PFSK-1 (cell line): ENCODE results near the gene AFDN.

Experiments
- FOXP2 ChIP-seq: optimal IDR thresholded peaks from 2 replicates; pipeline ENCODE3; 2011; ENCODE audit warnings: borderline replicate concordance, control low read depth, inconsistent platforms; ENCODE audit not compliant: insufficient read depth; ENCODE audit errors: extremely low read length, extremely low read depth
- POLR2AphosphoS5 ChIP-seq: IDR thresholded peaks from 2 replicates; pipeline ENCODE4 v1.6.1; 2012; ENCODE audit warnings: low read depth, mild to moderate bottlenecking, control low read depth, low read length, moderate library complexity
- REST ChIP-seq, 2 experiments: IDR thresholded peaks; 2 replicates each; pipeline versions ENCODE4 v1.6.1 to v1.8.0; 2011 to 2012; ENCODE audit warnings: low read depth in 2 of 2, low read length in 2 of 2, control low read depth in 1 of 2, inconsistent platforms in 1 of 2, mild to moderate bottlenecking in 1 of 2, moderate library complexity in 1 of 2; ENCODE audit not compliant: insufficient read depth in 1 of 2
- SIN3A ChIP-seq: IDR thresholded peaks from 2 replicates; pipeline ENCODE4 v1.6.1; 2012; ENCODE audit warnings: mild to moderate bottlenecking, low read length, moderate library complexity, borderline replicate concordance; ENCODE audit not compliant: insufficient read depth
- TAF1 ChIP-seq: IDR thresholded peaks from 2 replicates; pipeline ENCODE4 v1.6.1; 2012; ENCODE audit warnings: low read length, control low read depth, borderline replicate concordance; ENCODE audit not compliant: insufficient read depth

The AFDN gene

GRCh38 chr6:167811040-167811439, 15.7 kb upstream of the AFDN start:
- TF ChIP-seq REST (IDR thresholded peaks at IDR 0.05; ENCODE audit: insufficient read depth in 1 of 2, low read depth in 2 of 2, low read length in 2 of 2) (no peak), FOXP2 (no peak), TAF1 (no peak)

- TF ChIP-seq TAF1 (no peak), FOXP2 (no peak), REST (IDR thresholded peaks at IDR 0.05; ENCODE audit: insufficient read depth in 1 of 2, low read depth in 2 of 2, low read length in 2 of 2) (no peak), SIN3A (no peak), POLR2AphosphoS5 (no peak)
Measured at GRCh38 chr6:167811442-167812087, 15.1 kb upstream of the AFDN start.

- TF ChIP-seq REST (IDR thresholded peaks at IDR 0.05; ENCODE audit: insufficient read depth in 1 of 2, low read depth in 2 of 2, low read length in 2 of 2) (no peak), POLR2AphosphoS5 (no peak), TAF1 (no peak), SIN3A (no peak), FOXP2 (no peak)
Measured at GRCh38 chr6:167812088-167812487, 14.6 kb upstream of the AFDN start.

- no peak for TF ChIP-seq REST (IDR thresholded peaks at IDR 0.05; ENCODE audit: insufficient read depth in 1 of 2, low read depth in 2 of 2, low read length in 2 of 2)
- TF ChIP-seq FOXP2 = no peak
- no peak for TF ChIP-seq SIN3A
- no peak for TF ChIP-seq POLR2AphosphoS5
- TF ChIP-seq TAF1 = no peak
Measured at GRCh38 chr6:167815296-167815980, 11.3 kb upstream of the AFDN start.

- TF ChIP-seq POLR2AphosphoS5 (no peak), TAF1 (no peak), FOXP2 (no peak), REST (IDR thresholded peaks at IDR 0.05; ENCODE audit: insufficient read depth in 1 of 2, low read depth in 2 of 2, low read length in 2 of 2) (no peak), SIN3A (no peak)
Measured at GRCh38 chr6:167817016-167817415, 9.7 kb upstream of the AFDN start.
